HFF-Myc (cell line): ENCODE data around the gene AP2S1.
"Not testable (repeated sequence)": the region's sequence is repeated elsewhere in the genome, so short reads cannot be mapped to it uniquely, and the experiment has no call there.

Source experiments
- DNase-seq: peaks from one replicate; pipeline ENCODE4 v3.0.0-alpha.2; 2011; ENCODE audit warnings: low read depth; ENCODE audit errors: extremely low read depth
- H3K4me3 ChIP-seq: replicated peaks from 2 replicates; pipeline ENCODE4 v1.5.1; 2011; ENCODE audit warnings: low read depth, mild to moderate bottlenecking, control low read depth, low read length
- CTCF ChIP-seq: IDR thresholded peaks from 2 replicates; pipeline ENCODE4 v1.5.1; 2012; ENCODE audit warnings: mild to moderate bottlenecking, low read depth, low read length, control low read depth; ENCODE audit errors: missing control alignments

Gene AP2S1

DNA sequence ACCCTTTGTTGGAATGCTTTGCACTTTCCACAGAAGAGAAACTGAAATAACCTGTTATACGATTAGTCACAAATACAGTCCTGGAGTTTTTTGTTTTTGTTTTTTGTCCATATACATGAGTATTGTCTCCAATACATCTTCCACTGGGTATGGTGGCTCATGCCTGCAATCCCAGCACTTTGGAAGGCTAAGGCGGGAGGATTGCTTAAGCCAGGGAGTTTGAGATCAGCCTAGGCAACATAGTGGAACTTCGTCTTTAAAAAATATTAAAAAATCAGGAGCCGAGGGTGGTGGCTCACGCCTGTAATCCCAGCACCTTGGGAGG lies 25.0 kb downstream of the AP2S1 start:
- no peak for TF ChIP-seq CTCF
- H3K4me3 ChIP-seq = no peak overlapping the region
- no peak for DNase-seq

- TF ChIP-seq CTCF = no peak
- DNase-seq = no peak
- H3K4me3 ChIP-seq = no peak overlapping the region
Measured at GRCh38 chr19:46824890-46825730, 25.5 kb downstream of the AP2S1 start.

DNA sequence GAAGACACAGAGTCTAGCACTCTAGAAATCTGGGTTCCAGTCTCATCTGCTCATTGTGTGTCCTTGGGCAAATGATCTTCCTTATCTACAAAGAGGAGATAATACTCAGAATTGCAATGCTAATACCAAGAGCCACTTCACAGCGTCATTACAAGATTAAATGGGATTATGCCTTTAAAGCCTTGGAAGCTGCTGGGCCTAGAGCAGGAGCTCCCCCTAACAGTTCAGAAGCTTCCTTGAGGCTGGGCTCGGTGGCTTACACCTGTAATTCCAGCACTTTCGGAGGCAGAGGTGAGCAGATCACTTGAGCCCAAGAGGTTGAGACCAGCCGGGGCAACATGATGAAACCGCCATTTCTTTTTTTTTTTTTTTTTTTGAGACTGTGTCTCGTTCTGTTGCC lies 27.6 kb downstream of the AP2S1 start:
- H3K4me3 ChIP-seq = no peak overlapping the region
- TF ChIP-seq CTCF = no peak
- no peak for DNase-seq

DNA sequence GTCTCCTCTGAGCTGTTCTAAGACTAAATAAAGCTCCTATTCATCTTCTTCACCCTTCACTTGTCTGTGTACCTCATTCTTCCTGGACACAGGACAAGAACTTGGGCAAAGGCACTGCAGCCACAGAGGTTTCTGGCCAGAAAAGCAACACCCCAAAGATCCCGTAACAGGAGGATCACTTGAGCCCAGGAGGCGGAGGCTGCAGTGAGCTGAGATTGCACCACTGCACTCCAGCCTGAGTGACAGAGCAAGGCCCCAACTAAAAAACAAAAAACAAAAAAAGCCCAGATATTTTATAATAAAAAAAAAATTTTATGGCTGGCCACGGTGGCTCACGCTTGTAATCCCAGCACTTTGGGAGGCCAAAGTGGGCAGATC lies 28.2 kb downstream of the AP2S1 start:
- not testable (repeated sequence) for DNase-seq, H3K4me3 ChIP-seq

DNA sequence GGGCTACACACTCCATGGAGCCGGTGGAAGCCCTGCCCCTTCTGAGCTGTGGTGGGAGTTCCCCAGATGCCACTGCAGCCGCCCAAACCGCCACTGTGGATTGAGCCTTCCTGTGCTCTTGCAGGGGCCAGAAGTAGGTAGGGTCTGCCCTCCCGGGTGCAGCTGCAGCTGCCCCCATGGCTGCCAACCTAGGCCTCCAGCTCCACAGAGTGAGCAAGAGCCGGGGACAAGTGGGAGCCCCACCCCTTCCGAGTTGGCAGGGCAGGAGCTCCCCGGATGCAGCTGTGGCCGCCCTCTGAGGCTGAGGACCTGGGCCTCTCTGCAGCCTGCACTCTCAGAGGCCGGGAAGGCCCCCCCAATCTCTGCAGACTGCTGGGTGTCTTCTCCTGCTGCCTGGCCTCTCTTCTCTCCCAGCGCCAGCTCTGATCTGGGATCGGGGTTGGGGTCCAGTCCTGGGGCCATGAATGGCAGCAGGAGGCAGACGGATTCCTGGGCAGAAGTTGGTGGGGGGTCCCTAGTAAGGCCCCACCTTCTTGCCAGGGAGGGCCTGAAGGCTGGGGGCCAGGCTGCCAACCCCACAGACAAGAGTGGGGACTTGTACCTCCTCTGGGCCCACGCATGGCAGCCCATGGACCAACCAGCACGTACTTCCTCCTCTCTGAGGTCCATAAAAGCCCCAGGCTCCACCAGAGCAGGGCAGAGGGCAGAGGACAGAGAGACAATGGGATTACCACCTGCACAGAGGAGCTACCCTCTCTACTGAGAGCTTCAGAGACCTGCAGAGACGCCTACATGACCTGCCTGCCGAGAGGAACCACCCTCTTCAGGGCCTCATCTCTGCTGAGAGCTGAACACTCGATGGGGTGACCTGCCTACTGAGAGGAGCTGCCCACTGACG lies 28.9 kb downstream of the AP2S1 start:
- DNase-seq = no peak
- no peak overlapping the region for H3K4me3 ChIP-seq
- no peak for TF ChIP-seq CTCF

GRCh38 chr19:46818812-46819211 lies 31.8 kb downstream of the AP2S1 start:
- no peak overlapping the region for H3K4me3 ChIP-seq
- TF ChIP-seq CTCF = no peak
- DNase-seq = no peak
